Activated gamma-delta T cell treated with Interleukin-2 at 50 U/mL for 16 hours (primary cell): ENCODE measurements around the gene CILP2.
A peak's percentile ranks its signal among the peaks of the same experiment; 100 is the strongest.

ENCODE experiments used
- DNase-seq: peaks from one replicate; pipeline ENCODE4 v3.0.0-alpha.2; 2020

Gene CILP2

DNA sequence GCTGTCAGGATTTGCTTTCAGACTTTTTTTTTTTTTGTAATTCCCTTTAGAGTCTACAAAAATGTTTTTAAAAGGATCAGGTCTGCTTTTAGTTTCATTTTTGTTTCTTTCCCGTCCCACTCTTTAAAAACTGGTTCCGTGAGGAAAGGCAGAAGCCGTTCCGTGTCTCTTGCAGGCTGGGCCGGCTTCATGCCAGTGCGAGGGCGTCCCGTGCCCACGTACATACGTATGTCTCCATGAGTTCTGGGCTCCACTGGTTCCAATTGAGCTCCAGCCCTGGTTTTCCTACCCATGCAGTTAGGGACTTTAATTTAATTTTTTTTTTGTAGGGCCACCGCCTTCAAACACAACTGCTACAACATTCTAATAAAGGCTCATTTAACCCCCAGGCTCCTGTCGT, 31.5 kb upstream of the CILP2 start:
- DNase-seq, result no peak

- no peak for DNase-seq
These were observed 30.7 kb upstream of the CILP2 start for GRCh38 chr19:19507354-19507753.

DNA sequence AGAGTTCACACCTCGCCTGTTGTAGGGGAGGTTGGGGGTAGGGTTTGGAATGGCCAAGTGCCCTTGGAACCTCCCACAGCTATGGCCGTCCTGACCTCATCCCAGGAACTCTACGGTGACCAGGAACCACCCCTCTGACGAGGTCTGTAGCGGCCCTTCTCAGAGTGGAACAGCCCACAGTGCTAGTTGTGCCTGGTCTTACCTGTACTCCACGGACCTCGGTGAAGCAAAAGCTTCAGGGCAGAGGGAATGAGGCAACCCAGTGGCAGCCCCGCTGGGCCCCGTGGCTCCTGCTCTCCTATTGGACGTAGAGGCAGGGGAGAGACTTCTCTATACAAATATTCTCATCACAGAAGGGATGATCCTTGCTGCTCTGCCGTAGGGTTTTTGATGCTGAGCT, 29.8 kb upstream of the CILP2 start:
- DNase-seq, result no peak

GRCh38 chr19:19510432-19510831, 27.6 kb upstream of the CILP2 start:
- no peak for DNase-seq

DNA sequence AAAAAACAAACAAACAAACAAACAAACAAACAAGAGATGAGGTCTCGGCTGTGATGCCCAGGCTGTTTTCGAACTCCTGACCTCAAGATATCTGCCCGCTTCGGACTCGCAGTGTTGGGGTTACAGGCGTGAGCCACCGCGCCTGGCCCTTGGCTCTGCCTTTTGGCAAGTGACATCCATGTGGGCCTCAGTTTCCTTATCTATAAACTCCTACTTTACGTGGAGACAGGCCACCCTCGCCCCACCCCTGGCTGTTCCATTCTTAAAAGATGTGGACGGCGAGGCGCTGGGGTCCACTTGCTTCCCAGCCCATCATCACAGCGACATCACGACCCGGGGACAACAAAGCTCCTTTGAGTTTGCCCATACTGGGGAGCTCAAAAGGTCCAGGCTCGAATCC, 24.4 kb upstream of the CILP2 start:
- no peak for DNase-seq

DNA sequence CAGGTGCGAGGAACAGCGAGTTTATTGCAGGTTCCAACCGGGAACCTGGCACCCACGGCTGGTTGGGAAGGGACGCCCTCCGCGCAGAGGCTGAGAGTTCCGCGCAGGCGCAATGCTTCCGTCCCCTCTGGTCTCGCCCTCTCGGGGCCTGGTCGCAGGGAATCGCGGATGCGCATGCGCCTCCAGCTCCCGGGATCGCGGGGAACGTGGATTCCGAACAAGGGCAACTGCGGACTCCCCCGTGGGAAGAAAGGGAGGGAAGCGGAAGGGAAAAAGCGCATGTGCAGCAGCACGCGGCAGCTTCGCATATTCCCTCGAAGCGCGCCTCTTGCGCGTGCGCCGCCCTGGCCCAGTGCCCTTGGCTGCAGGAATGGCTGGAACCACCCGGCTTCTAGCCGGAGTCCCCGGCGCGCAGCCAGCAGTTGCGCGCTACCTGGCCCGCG, 23.8 kb upstream of the CILP2 start:
- DNase-seq, result no peak

GRCh38 chr19:19514881-19515641, 23.0 kb upstream of the CILP2 start, which contains the start of gene TSSK6:
Gene TSSK6 (minus strand): TSS chr19:19515548. CDS start chr19:19515427, 121 bp downstream.
- DNase-seq, result no peak

- DNase-seq, result peak; percentile 94
These were observed 22.2 kb upstream of the CILP2 start, which contains the start of gene NDUFA13 for GRCh38 chr19:19515642-19516519. Gene NDUFA13 (plus strand): TSS chr19:19516225. CDS start chr19:19516239, 14 bp downstream.

- no peak for DNase-seq
These were observed 20.8 kb upstream of the CILP2 start for GRCh38 chr19:19517235-19517619.

DNA sequence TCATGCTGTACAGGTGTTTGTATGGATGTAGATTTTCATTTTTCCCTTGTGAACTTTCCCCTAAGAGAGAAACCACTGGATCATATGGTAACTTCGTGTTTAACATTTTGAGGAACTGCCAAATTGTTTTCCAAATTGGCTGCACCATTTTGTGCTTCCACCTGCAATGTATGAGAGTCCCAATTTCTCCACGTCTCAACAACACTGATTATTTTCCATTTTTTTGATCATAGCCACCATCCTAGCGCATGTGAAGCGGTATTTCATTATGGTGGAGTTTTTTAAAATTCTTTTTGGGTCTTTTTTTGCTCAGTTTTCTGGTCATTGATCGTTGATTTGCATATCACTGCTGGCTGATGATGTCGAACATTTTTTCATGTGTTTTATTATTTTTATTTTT, 17.1 kb upstream of the CILP2 start:
- DNase-seq, result no peak

DNA sequence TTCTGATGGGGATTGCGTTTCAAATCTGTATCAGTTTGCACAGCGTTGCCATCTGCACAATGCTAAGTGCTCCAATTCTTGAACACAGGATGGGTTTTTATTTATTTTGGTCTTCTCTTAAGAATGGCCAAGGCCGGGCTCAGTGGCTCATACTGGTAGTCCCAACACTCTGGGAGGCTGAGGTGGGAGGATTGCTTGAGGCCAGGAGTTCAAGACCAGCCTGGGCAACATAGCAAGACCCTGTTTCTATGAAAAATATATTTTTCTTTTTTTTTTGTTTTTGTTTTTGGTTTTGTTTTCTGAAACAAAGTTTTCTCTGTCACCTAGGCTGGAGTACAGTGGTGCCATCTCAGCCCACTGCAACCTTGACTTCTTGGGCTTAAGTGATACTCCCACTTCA, 14.9 kb upstream of the CILP2 start:
- DNase-seq, result no peak

DNA sequence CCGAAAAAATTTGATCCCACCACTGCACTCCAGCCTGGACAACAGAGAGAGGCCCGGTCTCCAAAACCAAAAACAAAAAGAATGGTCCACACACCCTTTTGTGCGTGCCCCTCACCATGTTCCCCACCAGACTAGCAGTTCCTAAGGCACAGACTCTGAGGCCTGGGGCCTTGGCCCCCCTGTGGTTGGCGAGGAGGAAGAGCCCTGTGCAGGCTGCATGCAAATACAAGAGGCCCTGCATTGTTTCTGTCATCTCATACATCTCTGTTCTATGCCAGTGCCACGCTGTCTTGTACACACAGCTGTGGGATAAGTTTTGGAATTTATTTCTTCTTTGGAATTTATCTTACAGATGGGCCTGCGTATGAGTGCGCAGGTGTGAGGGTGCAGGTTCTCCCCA, 14.0 kb upstream of the CILP2 start:
- DNase-seq, result no peak

DNA sequence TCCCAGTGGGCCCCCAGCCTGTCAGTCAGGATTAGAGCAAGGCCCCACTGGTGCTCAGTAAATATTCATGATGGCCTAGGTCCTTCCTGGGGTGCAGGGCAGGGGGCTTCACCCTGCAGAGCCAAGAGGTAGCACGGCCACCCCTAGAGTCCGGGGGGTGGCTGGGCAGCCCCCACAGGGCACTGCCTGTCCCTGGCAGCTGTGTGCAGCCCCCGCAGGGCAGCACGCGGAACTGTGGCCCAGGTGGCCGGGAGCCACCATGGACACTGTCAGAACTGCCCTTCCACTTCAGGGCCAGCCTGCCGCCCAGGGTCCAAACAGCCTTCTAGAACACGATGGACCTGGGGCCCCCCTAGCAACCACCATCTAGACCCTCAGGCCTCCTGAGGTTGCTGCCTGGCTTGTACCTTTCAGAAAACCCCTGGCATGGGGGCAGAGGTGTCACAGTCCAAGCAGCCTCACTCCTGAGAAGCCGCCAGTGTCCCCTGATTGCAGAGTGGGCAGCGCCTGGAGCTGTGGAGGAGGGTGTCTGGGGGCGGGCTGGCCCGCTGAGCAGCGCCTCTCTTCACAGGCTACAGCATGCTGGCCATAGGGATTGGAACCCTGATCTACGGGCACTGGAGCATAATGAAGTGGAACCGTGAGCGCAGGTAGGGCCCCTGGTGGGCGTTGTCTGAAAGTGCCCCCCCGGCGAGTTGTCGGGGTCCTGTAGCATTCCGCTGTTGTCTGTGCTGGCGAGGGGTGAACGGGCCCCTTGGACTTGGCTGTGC, 12.3 kb upstream of the CILP2 start:
- DNase-seq, result no peak

- DNase-seq, result no peak
These were observed 11.3 kb upstream of the CILP2 start for GRCh38 chr19:19526581-19527370.

DNA sequence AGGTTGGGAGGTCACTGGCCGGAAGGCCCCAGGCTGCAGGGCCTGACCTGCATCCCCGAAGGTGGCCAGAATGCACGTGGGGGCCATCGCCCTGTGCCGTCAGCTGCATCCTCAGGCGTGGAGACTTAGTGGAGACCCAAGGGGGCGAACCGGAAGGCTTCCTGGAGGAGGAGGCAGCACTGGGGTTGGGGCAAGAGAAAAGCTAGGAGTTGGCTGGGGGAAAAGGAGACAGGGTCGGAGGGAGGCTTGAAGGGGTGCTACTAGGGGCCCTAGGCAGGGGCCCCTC, 10.8 kb upstream of the CILP2 start:
- no peak for DNase-seq

GRCh38 chr19:19527674-19528625, 10.1 kb upstream of the CILP2 start:
- no peak for DNase-seq

GRCh38 chr19:19528721-19529490, 9.2 kb upstream of the CILP2 start, which contains the start of gene YJEFN3:
Gene YJEFN3 (plus strand): TSS chr19:19528911. CDS start chr19:19528933, 22 bp downstream.
- no peak for DNase-seq

DNA sequence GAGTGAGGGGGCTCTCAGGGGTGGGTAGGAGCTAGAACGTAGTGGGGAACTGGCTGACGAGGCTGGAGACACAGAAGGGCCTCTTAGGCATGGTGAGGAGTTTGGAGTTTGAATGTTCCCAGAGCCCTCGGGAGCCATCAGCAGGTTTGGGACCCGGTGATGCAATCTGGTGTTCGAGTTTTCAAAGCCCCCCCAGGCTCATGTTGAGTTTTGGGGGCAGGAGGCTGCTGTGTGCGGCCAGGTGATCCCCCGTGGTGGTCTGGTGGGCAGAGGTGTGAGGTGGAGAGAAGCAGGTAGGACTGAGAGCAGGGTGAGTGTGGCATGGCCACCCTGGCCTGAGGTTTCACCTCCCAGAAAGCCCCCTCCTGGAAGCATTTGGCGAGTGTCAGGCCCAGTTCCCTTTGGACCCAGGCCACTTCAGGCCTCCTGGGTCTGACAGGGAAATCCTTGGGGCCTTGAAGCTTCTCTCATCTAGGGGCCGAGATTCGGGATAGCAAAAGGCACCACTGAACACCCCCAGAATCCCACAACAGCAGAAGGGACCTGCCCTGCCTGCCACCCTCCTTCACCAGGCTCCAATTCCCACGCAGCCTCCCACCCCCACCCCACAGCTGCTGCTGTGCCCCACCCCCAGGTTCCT, 8.2 kb upstream of the CILP2 start:
- no peak for DNase-seq

DNA sequence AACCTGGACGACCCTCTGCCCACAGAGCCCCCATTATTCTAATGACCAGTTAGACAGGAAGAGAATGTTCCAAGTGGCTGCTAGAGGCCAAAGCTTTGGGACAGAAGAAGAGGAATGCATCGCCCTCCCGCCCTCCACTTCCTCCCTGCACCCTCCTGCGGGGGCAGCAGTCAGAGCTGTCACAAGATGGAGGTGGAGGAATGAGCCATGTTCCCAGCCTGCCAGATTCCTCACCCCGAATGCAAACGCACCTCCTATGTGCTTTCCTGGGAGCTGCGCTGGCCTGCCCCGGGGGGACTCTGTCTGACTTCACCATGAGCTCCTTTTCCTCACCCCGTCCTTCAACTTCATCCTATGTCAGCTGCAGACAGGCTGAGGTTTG, 7.7 kb upstream of the CILP2 start:
- DNase-seq, result no peak

DNA sequence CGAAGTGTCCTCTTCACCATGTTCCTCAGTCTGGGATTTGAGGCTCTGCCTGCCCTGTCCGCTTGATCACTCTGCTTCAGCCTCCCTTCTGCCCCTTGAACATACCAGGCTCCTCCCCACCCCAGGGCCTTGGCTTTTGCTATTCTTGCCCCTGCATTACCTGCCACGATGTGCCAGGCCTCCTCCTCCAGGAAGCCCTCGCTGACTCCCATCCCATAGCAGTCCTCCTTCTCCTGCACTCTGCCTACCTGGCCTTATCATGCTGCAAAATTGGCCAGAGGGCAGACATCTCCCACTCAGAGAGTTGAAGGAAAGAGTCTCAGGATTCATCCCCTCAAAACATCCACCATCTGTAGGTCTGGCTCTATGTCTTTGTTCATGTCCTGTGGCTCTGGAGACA, 7.2 kb upstream of the CILP2 start:
- no peak for DNase-seq
